ENCODE measurements around the gene MCC.

DNA sequence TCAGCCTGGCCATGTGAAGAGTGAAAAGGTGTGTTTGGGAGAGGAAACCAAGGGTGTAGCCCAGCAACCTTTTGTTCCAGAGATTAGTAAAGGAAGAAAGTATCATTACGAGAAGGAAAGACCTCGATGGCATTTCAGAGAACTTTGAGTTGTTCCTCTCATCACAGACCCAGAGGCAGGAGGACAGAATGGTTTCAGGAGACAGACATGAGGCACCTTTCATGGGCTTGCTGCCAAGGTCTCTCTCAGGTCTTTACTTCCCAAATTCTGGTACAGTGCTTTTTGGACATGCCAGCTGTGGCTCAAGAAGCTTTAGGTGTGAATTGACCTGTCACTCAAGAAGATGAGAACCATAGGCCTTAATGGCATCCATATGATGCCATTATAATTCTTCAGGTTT, 2.8 kb upstream of the MCC start:
- TF ChIP-seq POLR2A (IDR thresholded peaks at IDR 0.05; ENCODE audit: low read length), result no peak
- no peak for TF ChIP-seq GATA1 (IDR thresholded peaks at IDR 0.05; ENCODE audit: low read depth, low read length)

Data from erythroblast (primary cell).